IMR-90 (cell line): ENCODE data around the gene ZNF99. TPM values are rescaled to one million over a fixed set of nuclear protein-coding genes. Genes with fewer than 3 reads are reported as not detected.
A peak's percentile ranks its signal among the peaks of the same experiment; 100 is the strongest.

Experiments
- ATAC-seq: fragments of 200-7000 bp; cut with Tn5 transposase; 2 replicates; pipeline ENCODE4 v1.9.1; 2020; ENCODE audit warnings: low read depth, mild to moderate bottlenecking, moderate library complexity
- Bru-seq: library from RNA; stranded (reverse); fragments of 400-500 nt; gene quantifications from one replicate; lab custom pipeline; 2021; lab: Mats Ljungman, UMichigan
- BruChase-seq, 2 experiments: library from RNA; stranded (reverse); fragments of 400-500 nt; gene quantifications; one replicate each; lab custom pipeline; 2021; lab: Mats Ljungman, UMichigan
- BruUV-seq: library from RNA; stranded (reverse); fragments of 400-500 nt; replicated peaks from 2 replicates; lab custom pipeline; 2021; lab: Mats Ljungman, UMichigan
- CTCF ChIA-PET: fragments of 300-600 bp; formaldehyde crosslinking; extraction: SDS; loops from one replicate; lab custom pipeline; 2021; ENCODE audit warnings: antibody characterized with exemption; lab: Yijun Ruan, JAX
- POLR2A ChIA-PET: fragments of 300-600 bp; sonication (Branson Sonifier 250); formaldehyde crosslinking; loops from one replicate; lab custom pipeline; 2022; ENCODE audit warnings: antibody characterized with exemption; ENCODE audit not compliant: unreplicated experiment; lab: Charles Lee
- DNase-seq: peaks from one replicate; pipeline ENCODE4 v3.0.0; 2013
- H2AFZ ChIP-seq: replicated peaks from 2 replicates; pipeline ENCODE3; 2013; ENCODE audit warnings: low read length, mild to moderate bottlenecking; ENCODE audit not compliant: poor library complexity
- H2AK5ac ChIP-seq: 2 replicates; pipeline ENCODE4 v1.6.1; 2013; ENCODE audit warnings: low read depth, low read length, inconsistent platforms
- H2AK9ac ChIP-seq: replicated peaks from 2 replicates; pipeline ENCODE3; 2013; ENCODE audit warnings: mild to moderate bottlenecking, low read depth, low read length, moderate library complexity; ENCODE audit not compliant: poor library complexity
- H2BK120ac ChIP-seq: 2 replicates; pipeline ENCODE4 v1.6.1; 2013; ENCODE audit warnings: low read depth, low read length, inconsistent platforms
- H2BK15ac ChIP-seq: 3 replicates; pipeline ENCODE4 v1.6.1; 2013; ENCODE audit warnings: low read depth, low read length, inconsistent platforms
- H2BK20ac ChIP-seq: 2 replicates; pipeline ENCODE4 v1.6.1; 2013; ENCODE audit warnings: low read depth, mild to moderate bottlenecking, inconsistent platforms, low read length, moderate library complexity
- H2BK5ac ChIP-seq: 2 replicates; pipeline ENCODE4 v1.6.1; 2013; ENCODE audit warnings: mild to moderate bottlenecking, low read depth, low read length, inconsistent platforms; ENCODE audit not compliant: poor library complexity, severe bottlenecking
- H3K14ac ChIP-seq: replicated peaks from 2 replicates; pipeline ENCODE4 v1.6.1; 2013; ENCODE audit warnings: low read depth, low read length, inconsistent platforms
- H3K18ac ChIP-seq: 2 replicates; pipeline ENCODE4 v1.6.1; 2013; ENCODE audit warnings: low read depth, low read length, control low read depth
- H3K23ac ChIP-seq: 2 replicates; pipeline ENCODE4 v1.6.1; 2013; ENCODE audit warnings: low read depth, low read length, inconsistent platforms
- H3K27ac ChIP-seq: 2 replicates; pipeline ENCODE4 v1.5.1; 2013; ENCODE audit warnings: mild to moderate bottlenecking, control low read depth, low read length; ENCODE audit not compliant: insufficient read depth
- H3K27me3 ChIP-seq: 2 replicates; pipeline ENCODE4 v1.6.1; 2013; ENCODE audit warnings: low read length; ENCODE audit not compliant: control insufficient read depth, insufficient read depth
- H3K36me3 ChIP-seq: 2 replicates; pipeline ENCODE4 v1.6.1; 2013; ENCODE audit warnings: low read length, mixed read lengths; ENCODE audit not compliant: control insufficient read depth, insufficient read depth
- H3K4ac ChIP-seq: 2 replicates; pipeline ENCODE4 v1.6.1; 2013; ENCODE audit warnings: low read depth, low read length, inconsistent platforms
- H3K4me1 ChIP-seq: 2 replicates; pipeline ENCODE4 v1.6.1; 2013; ENCODE audit warnings: low read length, mixed read lengths; ENCODE audit not compliant: control insufficient read depth, insufficient read depth
- H3K4me2 ChIP-seq: 2 replicates; pipeline ENCODE4 v1.6.1; 2013; ENCODE audit warnings: low read depth, mild to moderate bottlenecking, control low read depth, low read length, moderate library complexity
- H3K4me3 ChIP-seq: 2 replicates; pipeline ENCODE4 v1.5.1; 2013; ENCODE audit warnings: low read depth, mild to moderate bottlenecking, control low read depth, low read length, moderate library complexity; ENCODE audit not compliant: insufficient read depth
- H3K56ac ChIP-seq: 2 replicates; pipeline ENCODE4 v1.6.1; 2013; ENCODE audit warnings: low read length, inconsistent platforms; ENCODE audit not compliant: insufficient read depth; ENCODE audit errors: extremely low read depth
- H3K79me1 ChIP-seq, 2 experiments: 2 replicates each; pipeline ENCODE4 v1.6.1; 2013; ENCODE audit warnings: low read length in 2 of 2, inconsistent platforms in 1 of 2, low read depth in 1 of 2
- H3K9ac ChIP-seq: 2 replicates; pipeline ENCODE4 v1.6.1; 2013; ENCODE audit warnings: low read depth, low read length, control low read depth
- H3K9me1 ChIP-seq: 2 replicates; pipeline ENCODE4 v1.6.1; 2013; ENCODE audit warnings: low read length, inconsistent platforms; ENCODE audit not compliant: insufficient read depth
- H3K9me3 ChIP-seq: 2 replicates; pipeline ENCODE4 v1.6.1; 2013; ENCODE audit warnings: low read length; ENCODE audit not compliant: control insufficient read depth, insufficient read depth
- H4K20me1 ChIP-seq: 2 replicates; pipeline ENCODE4 v1.6.1; 2013; ENCODE audit warnings: low read length, inconsistent platforms; ENCODE audit not compliant: insufficient read depth
- H4K5ac ChIP-seq: 2 replicates; pipeline ENCODE4 v1.6.1; 2013; ENCODE audit warnings: mild to moderate bottlenecking, low read depth, low read length, control low read depth
- H4K8ac ChIP-seq, 2 experiments: 2 replicates each; pipeline ENCODE4 v1.6.1; 2013; ENCODE audit warnings: low read depth in 2 of 2, low read length in 2 of 2, control low read depth in 1 of 2, inconsistent platforms in 1 of 2
- H4K91ac ChIP-seq: 2 replicates; pipeline ENCODE4 v1.6.1; 2013; ENCODE audit warnings: low read depth, low read length, inconsistent platforms; ENCODE audit not compliant: insufficient read depth
- CEBPB ChIP-seq: IDR thresholded peaks from 2 replicates; pipeline ENCODE4 v1.6.1; 2012; ENCODE audit warnings: low read depth, low read length, improper control_type of control experiment
- CTCF ChIP-seq: conservative IDR thresholded peaks from 2 replicates; pipeline ENCODE4 v1.5.1; 2012; ENCODE audit warnings: mild to moderate bottlenecking, low read depth, low read length, improper control_type of control experiment
- ELK1 ChIP-seq: fragments of 150-350 bp; IDR thresholded peaks from 2 replicates; pipeline ENCODE4 v1.6.1; 2016; ENCODE audit warnings: low read depth, mild to moderate bottlenecking, low read length, moderate library complexity, borderline replicate concordance
- FOS ChIP-seq: fragments of 150-350 bp; IDR thresholded peaks from 2 replicates; pipeline ENCODE4 v1.6.1; 2016; ENCODE audit warnings: low read depth, low read length
- MAZ ChIP-seq: IDR thresholded peaks from 2 replicates; pipeline ENCODE4 v1.6.1; 2012; ENCODE audit warnings: low read depth, mild to moderate bottlenecking, low read length, improper control_type of control experiment, moderate library complexity, borderline replicate concordance
- NFE2L2 ChIP-seq: fragments of 150-350 bp; IDR thresholded peaks from 2 replicates; pipeline ENCODE4 v1.6.1; 2016; ENCODE audit warnings: low read depth, mild to moderate bottlenecking, low read length
- POLR2A ChIP-seq: IDR thresholded peaks from 2 replicates; pipeline ENCODE4 v1.6.1; 2012; ENCODE audit warnings: mild to moderate bottlenecking, low read depth, low read length
- RAD21 ChIP-seq: IDR thresholded peaks from 2 replicates; pipeline ENCODE4 v1.6.1; 2012; ENCODE audit warnings: low read length, improper control_type of control experiment
- RCOR1 ChIP-seq: IDR thresholded peaks from 2 replicates; pipeline ENCODE4 v1.6.1; 2012; ENCODE audit warnings: mild to moderate bottlenecking, low read length, improper control_type of control experiment; ENCODE audit not compliant: insufficient replicate concordance
- SMC3 ChIP-seq: fragments of 150-350 bp; IDR thresholded peaks from 2 replicates; pipeline ENCODE4 v1.6.1; 2016; ENCODE audit warnings: low read depth, mild to moderate bottlenecking, antibody characterized with exemption, low read length, moderate library complexity
- WGBS, 2 experiments: methylation state at CpG; one replicate each; pipeline versions ENCODE4 v1.1.5 to v1.1.7; 2013; ENCODE audit warnings: missing lambda C conversion rate in 2 of 2; ENCODE audit not compliant: insufficient read length in 1 of 2; ENCODE audit errors: extremely low coverage in 2 of 2; 5-methylcytosine and 5-hydroxymethylcytosine counted together
- dilution Hi-C: fragments of 300-500 bp; cut with HindIII; formaldehyde crosslinking; loops from one replicate; pipeline ENCODE4 v1.14.3; 2018; ENCODE audit warnings: low sequenced_read_pairs; ENCODE audit not compliant: unreplicated experiment
- in situ Hi-C: fragments of 300-500 bp; cut with MboI; formaldehyde crosslinking; loops from 3 replicates; pipeline ENCODE4 v1.14.3; 2019; ENCODE audit warnings: low sequenced_read_pairs, inconsistent platforms, mixed read lengths
- intact Hi-C: fragments of 100-400 bp; cut with micrococcal nuclease; formaldehyde crosslinking; loops from 2 replicates; pipeline ENCODE4 v1.10.0; 2022
- long read RNA-seq: library from polyadenylated mRNA; unstranded; transcript quantifications from one replicate; pipeline ENCODE4 v2.0.0, GENCODE V29; 2021; ENCODE audit not compliant: unreplicated experiment
- polyA plus RNA-seq, 3 experiments: library from polyadenylated mRNA; depleted of rRNA; stranded (reverse); fragments of >200 nt; gene quantifications; 2 replicates each; pipeline ENCODE4 v1.2.3, GENCODE V29; 2012; ENCODE audit warnings: low replicate concordance in 1 of 3
- total RNA-seq: library from RNA; depleted of rRNA; stranded (reverse); fragments of >200 nt; gene quantifications from 2 replicates; pipeline ENCODE4 v1.2.3, GENCODE V29; 2012; rRNA removed

The ZNF99 gene
- total RNA-seq (not detected in 2 replicates), polyA plus RNA-seq (2012; rRNA removed) (not detected in 2 replicates), Bru-seq, nascent RNA (not detected), BruChase-seq, experiment 1, labeled RNA remaining after a 6-hour chase (not detected), BruChase-seq, experiment 2, labeled RNA remaining after a 2-hour chase (percentile 1 among the genes with signal in this experiment)
- polyA plus RNA-seq (2012; cell fraction: cytosol; rRNA removed), result not detected in 2 replicates
- polyA plus RNA-seq (2012; cell fraction: nucleus; rRNA removed; ENCODE audit: low replicate concordance), result not detected in 2 replicates
- long read RNA-seq, result 0 reads

GRCh38 chr19:22783651-22784410, at the start of gene ZNF99:
Gene ZNF99 (minus strand): TSS chr19:22784151. CDS start chr19:22784016, 135 bp downstream.
- Histone ChIP-seq H3K27ac (no peak within 1 kb of the TSS), H2AK5ac (no peak within 1 kb of the TSS), H3K14ac (no peak within 1 kb of the TSS), H3K23ac (no peak within 1 kb of the TSS), H2AFZ (no peak within 1 kb of the TSS), H4K5ac (no peak within 1 kb of the TSS), H3K79me1 (no peaks in the 10 kb centered on the region), H4K20me1 (no peaks in the 10 kb centered on the region), H2BK15ac (no peak within 1 kb of the TSS), H3K4ac (no peak within 1 kb of the TSS), H2BK120ac (no peak within 1 kb of the TSS), H3K9me1 (no peaks in the 10 kb centered on the region), H3K18ac (no peak within 1 kb of the TSS), H3K4me2 (no peak within 1 kb of the TSS), H3K4me3 (no peak within 1 kb of the TSS), H3K9ac (no peak within 1 kb of the TSS), H2BK20ac (no peak within 1 kb of the TSS), H3K36me3 (no peaks in the 10 kb centered on the region), H3K4me1 (no peaks in the 10 kb centered on the region), H2AK9ac (no peak within 1 kb of the TSS), H4K8ac (no peak within 1 kb of the TSS), H2BK5ac (no peak within 1 kb of the TSS), H3K9me3 (peaks cover 12% of the 10 kb centered on the region), H3K27me3 (no peaks in the 10 kb centered on the region), H3K56ac (no peak within 1 kb of the TSS), H4K91ac (no peak within 1 kb of the TSS)
- intact Hi-C loops, result no loop called here
- ATAC-seq, result no peak
- BruUV-seq, result no TSS peak
- CTCF ChIA-PET, result no interaction called here
- POLR2A ChIA-PET, result no interaction called here
- in situ Hi-C loops, result no loop called here
- TF ChIP-seq NFE2L2 (no peak), CTCF (no peak), SMC3 (no peak), CEBPB (no peak), FOS (no peak), POLR2A (no peak), RAD21 (no peak), RCOR1 (no peak), MAZ (no peak), ELK1 (no peak)
- no peak for DNase-seq
- dilution Hi-C loops, result no loop called here
- 11% methylated on average over 16 of the region's 36 CpGs; no CpG with 5 or more reads in 1 of the 2 experiments for WGBS, 2 experiments
